SIG-M5 treated with dmso at 0.1 percent for 504 hours (cell line): ENCODE data around the gene ANXA7.
"Not testable (repeated sequence)": the region's sequence is repeated elsewhere in the genome, so short reads cannot be mapped to it uniquely, and the experiment has no call there.

Experiments used
- DNase-seq: peaks from one replicate; lab custom pipeline; 2025; ENCODE audit not compliant: unreplicated experiment; lab: John Stamatoyannopoulos, UW

The ANXA7 gene

DNA sequence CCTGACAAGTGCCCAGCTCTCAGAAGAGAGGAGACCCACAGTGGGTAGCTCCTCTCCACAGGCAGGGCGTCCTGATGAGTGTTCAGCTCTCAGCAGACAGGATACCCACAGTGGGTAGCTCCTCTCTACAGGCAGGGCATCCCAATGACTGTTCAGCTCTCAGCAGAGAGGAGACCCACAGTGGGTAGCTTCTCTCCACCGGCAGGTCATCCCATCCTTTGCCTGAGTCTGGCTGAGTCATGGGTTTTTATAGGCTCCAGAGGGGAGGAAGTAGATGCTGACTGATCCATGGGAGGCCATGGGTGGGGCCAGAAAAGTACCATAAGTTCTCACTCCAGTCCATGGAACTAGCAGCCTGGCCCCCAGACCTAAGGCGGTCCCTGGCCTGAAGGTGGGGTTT is 73.7 kb downstream of the ANXA7 start:
- no peak for DNase-seq

DNA sequence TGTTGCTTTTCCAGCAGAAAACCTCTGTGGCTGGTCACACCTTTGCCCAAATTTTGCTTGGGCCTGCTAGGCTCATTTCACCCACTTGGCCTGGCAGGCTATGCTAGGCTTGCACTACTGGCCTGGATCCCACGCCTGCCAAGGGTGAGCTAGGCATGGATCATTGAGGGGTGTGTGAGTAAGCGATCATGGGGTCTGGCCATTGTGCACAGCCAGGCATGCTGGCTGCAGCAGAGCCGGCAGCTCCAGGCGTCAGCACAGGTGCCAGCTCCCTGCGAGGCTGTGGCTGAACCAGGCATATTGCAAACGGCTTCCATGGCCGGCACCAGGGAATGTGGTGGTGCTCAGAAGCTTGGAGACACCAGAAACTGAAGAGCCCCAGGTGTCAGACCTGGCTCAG is 74.4 kb downstream of the ANXA7 start:
- no peak for DNase-seq

DNA sequence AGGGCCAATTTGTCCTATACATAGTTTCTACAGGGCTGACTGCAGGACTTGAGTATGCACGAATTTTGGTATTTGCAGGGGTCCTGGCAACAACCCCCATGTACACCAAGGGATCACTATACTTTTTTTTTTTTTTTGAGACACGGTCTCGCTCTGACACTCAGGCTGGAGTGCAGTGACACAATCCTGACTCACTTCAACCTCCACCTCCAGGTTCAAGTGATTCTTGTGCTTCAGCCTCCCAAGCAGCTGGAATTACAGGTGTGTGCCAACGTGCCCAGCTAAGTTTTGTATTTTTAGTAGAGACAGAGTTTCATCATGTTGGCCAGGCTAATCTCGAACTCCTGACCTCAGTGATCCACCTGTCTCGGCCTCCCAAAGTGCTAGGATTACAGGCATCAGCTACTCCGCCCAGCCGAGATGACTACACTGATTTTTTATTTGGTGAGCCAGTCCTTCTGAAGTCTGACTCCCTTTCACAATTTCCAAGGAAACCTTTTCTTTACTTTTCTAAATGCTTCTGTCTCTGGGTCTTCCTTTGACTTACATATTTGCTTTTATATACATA is 75.0 kb downstream of the ANXA7 start:
- DNase-seq: no peak

DNA sequence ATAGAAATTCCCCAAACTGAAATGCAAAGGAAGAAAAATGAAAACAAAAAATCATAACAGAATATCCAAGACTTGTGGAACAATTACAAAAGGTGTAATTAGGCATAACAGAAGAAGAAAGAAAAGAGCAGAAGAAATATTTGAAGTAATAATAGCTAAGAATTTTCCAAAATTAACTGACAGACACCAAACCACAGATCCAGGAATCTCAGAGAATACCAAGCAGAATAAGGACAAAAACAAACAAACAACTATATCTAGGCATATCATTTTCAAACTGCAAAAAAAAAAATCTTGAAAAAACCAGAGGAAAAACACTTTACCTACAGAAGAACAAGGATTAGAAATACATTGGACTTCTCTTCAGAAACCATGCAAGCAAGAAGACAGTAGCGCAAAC is 80.7 kb downstream of the ANXA7 start:
- no peak for DNase-seq

DNA sequence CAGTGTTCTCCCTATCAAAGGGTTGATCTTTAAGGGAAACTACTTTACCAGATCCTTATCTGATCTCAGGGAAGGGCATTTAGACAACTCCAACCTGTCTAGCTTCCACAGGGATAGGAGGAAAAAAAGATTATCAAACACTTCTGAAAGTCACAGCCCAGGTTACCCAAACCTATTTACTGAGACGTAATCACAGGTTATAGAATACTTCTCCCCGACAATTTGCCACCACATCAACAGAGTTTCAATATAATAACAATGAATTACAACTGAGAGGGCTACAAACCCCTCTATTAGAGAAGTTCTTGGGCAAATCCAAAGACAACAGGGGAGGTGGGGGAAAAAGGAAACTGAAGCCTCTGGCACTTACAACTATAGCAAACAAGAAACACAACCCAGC is 81.5 kb downstream of the ANXA7 start:
- no peak for DNase-seq

DNA sequence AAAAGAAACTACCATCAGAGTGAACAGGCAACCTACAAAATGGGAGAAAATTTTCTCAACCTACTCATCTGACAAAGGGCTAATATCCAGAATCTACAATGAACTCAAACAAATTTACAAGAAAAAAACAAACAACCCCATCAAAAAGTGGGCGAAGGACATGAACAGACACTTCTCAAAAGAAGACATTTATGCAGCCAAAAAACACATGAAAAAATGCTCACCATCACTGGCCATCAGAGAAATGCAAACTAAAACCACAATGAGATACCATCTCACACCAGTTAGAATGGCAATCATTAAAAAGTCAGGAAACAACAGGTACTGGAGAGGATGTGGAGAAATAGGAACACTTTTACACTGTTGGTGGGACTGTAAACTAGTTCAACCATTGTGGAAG is 85.3 kb downstream of the ANXA7 start:
- not testable (repeated sequence) for DNase-seq

DNA sequence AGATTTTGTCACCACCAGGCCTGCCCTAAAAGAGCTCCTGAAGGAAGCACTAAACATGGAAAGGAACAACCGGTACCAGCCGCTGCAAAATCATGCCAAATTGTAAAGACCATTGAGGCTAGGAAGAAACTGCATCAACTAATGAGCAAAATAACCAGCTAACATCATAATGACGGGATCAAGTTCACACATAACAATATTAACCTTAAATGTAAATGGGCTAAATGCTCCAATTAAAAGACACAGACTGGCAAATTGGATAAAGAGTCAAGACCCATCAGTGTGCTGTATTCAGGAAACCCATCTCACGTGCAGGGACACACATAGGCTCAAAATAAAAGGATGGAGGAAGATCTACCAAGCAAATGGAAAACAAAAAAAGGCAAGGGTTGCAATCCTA is 88.6 kb downstream of the ANXA7 start:
- not testable (repeated sequence) for DNase-seq
